H9 (cell line): ENCODE measurements around the gene AMDHD2. TPM values are rescaled to one million over a fixed set of nuclear protein-coding genes. Genes with fewer than 3 reads are reported as not detected.

Experiments
- DNase-seq: peaks from one replicate; pipeline ENCODE4 v3.0.0-alpha.2; 2017
- H2AFZ ChIP-seq: one replicate; pipeline ENCODE4 v1.6.1; 2013; ENCODE audit warnings: mild to moderate bottlenecking, low read length, control low read depth, moderate library complexity
- H2AK5ac ChIP-seq: 2 replicates; pipeline ENCODE4 v1.6.1; 2013; ENCODE audit warnings: low read length, control low read depth, mixed read lengths; ENCODE audit not compliant: insufficient read length
- H2BK120ac ChIP-seq: one replicate; pipeline ENCODE4 v1.6.1; 2013; ENCODE audit warnings: low read depth, mild to moderate bottlenecking, low read length, control low read depth, inconsistent platforms; ENCODE audit not compliant: poor library complexity, severe bottlenecking
- H2BK12ac ChIP-seq: 2 replicates; pipeline ENCODE4 v1.6.1; 2013; ENCODE audit warnings: low read length, control low read depth, mixed read lengths, low read depth; ENCODE audit not compliant: insufficient read length
- H2BK15ac ChIP-seq: 2 replicates; pipeline ENCODE4 v1.6.1; 2013; ENCODE audit warnings: low read depth, low read length, control low read depth
- H2BK20ac ChIP-seq: one replicate; pipeline ENCODE4 v1.6.1; 2013; ENCODE audit warnings: low read depth, mild to moderate bottlenecking, low read length, control low read depth, inconsistent platforms; ENCODE audit not compliant: poor library complexity, severe bottlenecking
- H2BK5ac ChIP-seq: 2 replicates; pipeline ENCODE4 v1.6.1; 2013; ENCODE audit warnings: low read length, control low read depth, mixed read lengths; ENCODE audit not compliant: insufficient read length
- H3K14ac ChIP-seq: 2 replicates; pipeline ENCODE4 v1.6.1; 2013; ENCODE audit warnings: low read length, control low read depth; ENCODE audit not compliant: insufficient read depth
- H3K18ac ChIP-seq: 2 replicates; pipeline ENCODE4 v1.6.1; 2013; ENCODE audit warnings: low read depth, mild to moderate bottlenecking, mixed read lengths, low read length, control low read depth; ENCODE audit not compliant: insufficient read length
- H3K23ac ChIP-seq: 2 replicates; pipeline ENCODE4 v1.6.1; 2013; ENCODE audit warnings: low read length, control low read depth, mixed read lengths, low read depth; ENCODE audit not compliant: insufficient read length
- H3K23me2 ChIP-seq: 2 replicates; pipeline ENCODE4 v1.6.1; 2013; ENCODE audit warnings: low read depth, mild to moderate bottlenecking, mixed read lengths, low read length, control low read depth; ENCODE audit not compliant: insufficient read length, poor library complexity, severe bottlenecking
- H3K27ac ChIP-seq: 2 replicates; pipeline ENCODE4 v1.5.1; 2013; ENCODE audit warnings: low read length, control low read depth, mixed read lengths, low read depth; ENCODE audit not compliant: insufficient read length
- H3K27me3 ChIP-seq: 2 replicates; pipeline ENCODE4 v1.6.1; 2013; ENCODE audit warnings: low read length, control low read depth, inconsistent platforms; ENCODE audit not compliant: insufficient read depth
- H3K4ac ChIP-seq: 2 replicates; pipeline ENCODE4 v1.6.1; 2013; ENCODE audit warnings: low read depth, mild to moderate bottlenecking, control low read depth, inconsistent platforms, low read length, moderate library complexity
- H3K4me1 ChIP-seq: 2 replicates; pipeline ENCODE4 v1.6.1; 2013; ENCODE audit warnings: low read length, control low read depth, inconsistent platforms; ENCODE audit not compliant: insufficient read depth
- H3K4me2 ChIP-seq: 2 replicates; pipeline ENCODE4 v1.6.1; 2013; ENCODE audit warnings: low read length, control low read depth, mixed read lengths; ENCODE audit not compliant: insufficient read length, insufficient read depth
- H3K56ac ChIP-seq: 2 replicates; pipeline ENCODE4 v1.6.1; 2013; ENCODE audit warnings: low read depth, mild to moderate bottlenecking, mixed read lengths, low read length, control low read depth; ENCODE audit not compliant: insufficient read length
- H3K79me1 ChIP-seq: 2 replicates; pipeline ENCODE4 v1.6.1; 2013; ENCODE audit warnings: low read depth, mild to moderate bottlenecking, moderate library complexity, low read length, control low read depth, inconsistent platforms; ENCODE audit not compliant: insufficient read depth, poor library complexity, severe bottlenecking
- H3K79me2 ChIP-seq: 2 replicates; pipeline ENCODE4 v1.6.1; 2013; ENCODE audit warnings: low read length, control low read depth, inconsistent platforms; ENCODE audit not compliant: insufficient read depth
- H3K9ac ChIP-seq: 2 replicates; pipeline ENCODE4 v1.6.1; 2013; ENCODE audit warnings: low read length, control low read depth, mixed read lengths; ENCODE audit not compliant: insufficient read length; ENCODE audit errors: extremely low read depth
- H3K9me3 ChIP-seq: one replicate; pipeline ENCODE4 v1.6.1; 2013; ENCODE audit warnings: low read depth, low read length, inconsistent platforms; ENCODE audit not compliant: control insufficient read depth
- H3T11ph ChIP-seq: one replicate; pipeline ENCODE4 v1.6.1; 2013; ENCODE audit warnings: mild to moderate bottlenecking, low read length, control low read depth, inconsistent platforms
- H4K20me1 ChIP-seq: one replicate; pipeline ENCODE4 v1.6.1; 2013; ENCODE audit not compliant: control insufficient read depth, insufficient read length, insufficient read depth
- H4K5ac ChIP-seq: 2 replicates; pipeline ENCODE4 v1.6.1; 2013; ENCODE audit warnings: low read depth, mild to moderate bottlenecking, mixed read lengths, low read length, control low read depth; ENCODE audit not compliant: insufficient read length
- H4K8ac ChIP-seq: replicated peaks from 2 replicates; pipeline ENCODE4 v1.6.1; 2013; ENCODE audit warnings: low read length, control low read depth, mixed read lengths, low read depth; ENCODE audit not compliant: insufficient read length
- H4K91ac ChIP-seq: 2 replicates; pipeline ENCODE4 v1.6.1; 2013; ENCODE audit warnings: low read depth, mild to moderate bottlenecking, moderate library complexity, mixed read lengths, low read length, control low read depth; ENCODE audit not compliant: insufficient read length
- H3K27ac Mint-ChIP-seq, 3 experiments: 2 replicates in 2 of 3; 3 replicates in 1 of 3; pipeline ENCODE4 v1.8.0; 2020 to 2021; ENCODE audit warnings: mixed read lengths in 3 of 3, mild to moderate bottlenecking in 1 of 3, moderate library complexity in 1 of 3
- H3K27me3 Mint-ChIP-seq: 2 replicates; pipeline ENCODE4 v1.8.0; 2021; ENCODE audit warnings: low read depth, mild to moderate bottlenecking, moderate library complexity, mixed read lengths
- H3K36me3 Mint-ChIP-seq, 3 experiments: 2 replicates in 2 of 3; 3 replicates in 1 of 3; pipeline ENCODE4 v1.8.0; 2020 to 2021; ENCODE audit warnings: low read depth in 3 of 3, mixed read lengths in 3 of 3; ENCODE audit not compliant: insufficient read depth in 1 of 3
- H3K4me1 Mint-ChIP-seq, 2 experiments: 2 replicates each; pipeline ENCODE4 v1.8.0; 2020; ENCODE audit warnings: mixed read lengths in 2 of 2
- H3K4me3 Mint-ChIP-seq, 2 experiments: 2 replicates in 1 of 2; 3 replicates in 1 of 2; pipeline ENCODE4 v1.8.0; 2020 to 2021; ENCODE audit warnings: mild to moderate bottlenecking in 2 of 2, mixed read lengths in 2 of 2, moderate library complexity in 1 of 2
- H3K9me3 Mint-ChIP-seq, 2 experiments: 2 replicates in 1 of 2; 3 replicates in 1 of 2; pipeline ENCODE4 v1.8.0; 2020; ENCODE audit warnings: mild to moderate bottlenecking in 2 of 2, mixed read lengths in 2 of 2, moderate library complexity in 1 of 2
- CTCF ChIP-seq: fragments of 200-600 bp; sonication (generic); conservative IDR thresholded peaks from 3 replicates; pipeline ENCODE4 v1.8.0; 2021; ENCODE audit warnings: antibody characterized with exemption, mild to moderate bottlenecking
- WGBS: extraction: QIAGEN DNeasy Blood & Tissue Kit; methylation state at CpG from one replicate; pipeline ENCODE4 v1.1.7; 2013; ENCODE audit warnings: missing lambda C conversion rate, low lambda C conversion rate, mixed read lengths; ENCODE audit not compliant: insufficient read length; ENCODE audit errors: extremely low coverage; 5-methylcytosine and 5-hydroxymethylcytosine counted together
- total RNA-seq: library from RNA; stranded (reverse); gene quantifications from 2 replicates; pipeline ENCODE4 v1.2.1, GENCODE V29; 2021

The AMDHD2 gene
- total RNA-seq, 1 experiment from 2014 or later, result 61.5 TPM

DNA sequence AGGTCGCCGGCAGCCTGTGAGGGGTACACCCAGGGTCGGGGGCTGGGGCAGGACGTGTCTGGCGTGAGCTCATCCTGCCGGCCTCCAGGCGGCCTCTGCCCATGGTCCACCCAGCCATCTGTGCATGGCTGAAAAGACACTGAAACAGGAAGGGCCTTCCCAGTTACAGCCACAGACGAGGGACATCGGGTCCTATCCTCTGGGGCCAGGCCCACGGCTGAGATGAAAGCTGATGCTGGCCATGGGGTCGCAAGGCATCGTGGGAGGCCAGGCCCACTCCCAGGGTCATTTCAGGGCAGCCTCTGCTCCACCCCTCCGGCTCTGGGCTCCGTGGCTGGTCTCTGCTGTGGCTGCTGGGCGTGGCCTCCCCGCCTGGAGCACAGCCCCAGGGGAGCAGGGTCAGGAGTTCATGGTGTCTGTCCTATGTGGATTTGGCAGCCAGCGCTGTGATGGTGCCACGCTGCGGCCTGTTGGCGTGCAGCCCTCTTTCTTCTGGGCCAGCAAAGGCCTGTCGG lies 23.0 kb upstream of the AMDHD2 start:
- no peaks in the 10 kb centered on the region for H3K4me1 ChIP-seq
- no peaks in the 10 kb centered on the region for H4K20me1 ChIP-seq
- H3K79me1 ChIP-seq, result no peaks in the 10 kb centered on the region
- no peak overlapping the region for H4K91ac ChIP-seq
- no peak overlapping the region for H2BK15ac ChIP-seq
- no peaks in the 10 kb centered on the region for H3K9me3 Mint-ChIP-seq
- no peak overlapping the region for H2BK5ac ChIP-seq
- H3K4me3 Mint-ChIP-seq, result no peak overlapping the region
- H3K27ac Mint-ChIP-seq, result no peak overlapping the region
- no peak overlapping the region for H2AK5ac ChIP-seq
- H3T11ph ChIP-seq, result no peak overlapping the region
- H4K8ac ChIP-seq, result no peak overlapping the region
- H4K5ac ChIP-seq, result no peak overlapping the region
- H3K27me3 Mint-ChIP-seq, result no peaks in the 10 kb centered on the region
- H3K27ac ChIP-seq, result no peak overlapping the region
- no peak overlapping the region for H2AFZ ChIP-seq
- H3K14ac ChIP-seq, result no peak overlapping the region
- no peaks in the 10 kb centered on the region for H3K79me2 ChIP-seq
- H2BK120ac ChIP-seq, result no peak overlapping the region
- peaks cover 0 to 18% (median 4%) of the 10 kb centered on the region in 3 experiments; a peak in 4 of 7 replicates for H3K36me3 Mint-ChIP-seq
- TF ChIP-seq CTCF, result no peak
- no peak overlapping the region for H2BK20ac ChIP-seq
- no peak for DNase-seq
- H3K56ac ChIP-seq, result no peak overlapping the region
- H3K23me2 ChIP-seq, result peaks cover 3% of the 10 kb centered on the region
- no peak overlapping the region for H3K4ac ChIP-seq
- H2BK12ac ChIP-seq, result no peak overlapping the region
- no CpG with 5 or more reads among the region's 21 CpGs for WGBS
- no peak overlapping the region for H3K23ac ChIP-seq
- no peaks in the 10 kb centered on the region for H3K27me3 ChIP-seq
- H3K9ac ChIP-seq, result no peak overlapping the region
- no peaks in the 10 kb centered on the region for H3K9me3 ChIP-seq
- no peak overlapping the region for H3K18ac ChIP-seq
- H3K4me2 ChIP-seq, result no peak overlapping the region
- peaks cover 3 to 5% of the 10 kb centered on the region in 2 experiments for H3K4me1 Mint-ChIP-seq
